ENCODE data around the gene LHB.

LHB gene

GRCh38 chr19:48993175-48994034, 23.5 kb downstream of the LHB start, which contains the start of the genes GYS1 and RUVBL2:
Gene GYS1, minus strand, starts transcription at chr19:48993309. Its CDS starts 197 bp downstream, at chr19:48993112.
Gene RUVBL2, plus strand, starts transcription at chr19:48993887. Its CDS starts 25 bp downstream, at chr19:48993912.
- peak within 1 kb of the TSS; percentile 88 for H3K4me3 ChIP-seq (ENCODE audit: control insufficient read depth, low read depth, low read length)
- TF ChIP-seq, protein P1, sequence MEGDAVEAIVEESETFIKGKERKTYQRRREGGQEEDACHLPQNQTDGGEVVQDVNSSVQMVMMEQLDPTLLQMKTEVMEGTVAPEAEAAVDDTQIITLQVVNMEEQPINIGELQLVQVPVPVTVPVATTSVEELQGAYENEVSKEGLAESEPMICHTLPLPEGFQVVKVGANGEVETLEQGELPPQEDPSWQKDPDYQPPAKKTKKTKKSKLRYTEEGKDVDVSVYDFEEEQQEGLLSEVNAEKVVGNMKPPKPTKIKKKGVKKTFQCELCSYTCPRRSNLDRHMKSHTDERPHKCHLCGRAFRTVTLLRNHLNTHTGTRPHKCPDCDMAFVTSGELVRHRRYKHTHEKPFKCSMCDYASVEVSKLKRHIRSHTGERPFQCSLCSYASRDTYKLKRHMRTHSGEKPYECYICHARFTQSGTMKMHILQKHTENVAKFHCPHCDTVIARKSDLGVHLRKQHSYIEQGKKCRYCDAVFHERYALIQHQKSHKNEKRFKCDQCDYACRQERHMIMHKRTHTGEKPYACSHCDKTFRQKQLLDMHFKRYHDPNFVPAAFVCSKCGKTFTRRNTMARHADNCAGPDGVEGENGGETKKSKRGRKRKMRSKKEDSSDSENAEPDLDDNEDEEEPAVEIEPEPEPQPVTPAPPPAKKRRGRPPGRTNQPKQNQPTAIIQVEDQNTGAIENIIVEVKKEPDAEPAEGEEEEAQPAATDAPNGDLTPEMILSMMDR (IDR thresholded peaks at IDR 0.05; ENCODE audit: control insufficient read depth, insufficient read depth, low read depth, low read length, missing control alignments) = peak; percentile 92
- peak; percentile 99 for DNase-seq (ENCODE audit: low read depth)

GRCh38 chr19:48992581-48993174, 24.2 kb downstream of the LHB start:
- DNase-seq (ENCODE audit: low read depth) = no peak
- TF ChIP-seq, protein P1 (IDR thresholded peaks at IDR 0.05; ENCODE audit: control insufficient read depth, insufficient read depth, low read depth, low read length, missing control alignments) = no peak
- peak overlapping the region; percentile 60 for H3K4me3 ChIP-seq (ENCODE audit: control insufficient read depth, low read depth, low read length)

GRCh38 chr19:48991873-48992580, 24.9 kb downstream of the LHB start:
- peak overlapping the region; percentile 60 for H3K4me3 ChIP-seq (ENCODE audit: control insufficient read depth, low read depth, low read length)
- TF ChIP-seq, protein P1 (IDR thresholded peaks at IDR 0.05; ENCODE audit: control insufficient read depth, insufficient read depth, low read depth, low read length, missing control alignments) = no peak
- DNase-seq (ENCODE audit: low read depth) = peak; percentile 45

DNA sequence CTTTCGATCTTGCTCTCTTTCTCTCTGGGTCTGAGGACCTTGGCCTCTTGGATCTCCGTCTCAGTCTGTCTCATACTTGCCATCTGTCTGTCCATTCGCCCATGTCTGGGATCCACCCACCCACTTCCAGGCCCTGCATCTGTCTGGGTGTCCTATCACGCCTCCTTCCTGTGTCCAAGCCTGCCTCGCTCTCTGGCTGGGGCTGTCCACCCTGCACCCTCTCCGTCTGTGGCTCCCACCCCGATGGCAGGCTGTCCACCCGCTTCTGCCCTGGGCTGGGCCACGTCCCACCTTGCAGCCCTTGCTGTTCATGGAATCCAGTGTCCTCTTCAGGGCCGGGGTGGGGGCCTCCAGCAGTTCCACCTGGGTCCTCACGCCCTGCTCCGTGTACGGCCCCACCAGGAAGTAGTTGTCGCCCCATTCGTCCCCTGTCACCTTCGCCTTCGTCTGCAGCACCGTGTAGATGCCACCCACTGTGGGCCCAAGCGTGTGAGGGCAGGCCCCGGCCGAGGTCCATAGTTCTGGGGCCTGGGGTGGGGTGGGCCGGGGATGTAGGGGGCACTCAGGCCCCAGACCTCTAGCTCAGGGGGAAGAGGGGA, 25.8 kb downstream of the LHB start:
- DNase-seq (ENCODE audit: low read depth) = no peak
- TF ChIP-seq, protein P1 (IDR thresholded peaks at IDR 0.05; ENCODE audit: control insufficient read depth, insufficient read depth, low read depth, low read length, missing control alignments) = no peak
- peak overlapping the region; percentile 60 for H3K4me3 ChIP-seq (ENCODE audit: control insufficient read depth, low read depth, low read length)

DNA sequence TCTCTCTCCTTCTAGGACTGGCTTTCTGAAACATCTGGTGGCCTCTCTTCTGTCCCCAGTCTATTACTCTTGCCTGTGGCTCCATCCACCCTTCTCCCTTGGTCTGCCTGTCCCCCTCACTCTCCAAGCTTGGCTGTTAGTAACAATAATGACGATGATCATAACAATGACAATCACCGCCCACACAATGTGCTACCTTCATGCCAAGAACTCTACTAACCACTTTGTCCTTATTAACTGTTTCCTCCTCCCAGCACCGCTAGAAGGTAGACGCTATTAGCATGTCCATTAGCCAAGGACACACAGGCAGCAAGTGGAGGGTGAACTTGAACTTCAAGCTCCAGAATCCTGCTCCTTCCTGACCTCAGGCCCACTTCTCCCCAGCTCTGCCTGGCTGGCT, 26.5 kb downstream of the LHB start:
- H3K4me3 ChIP-seq (ENCODE audit: control insufficient read depth, low read depth, low read length) = no peak overlapping the region
- TF ChIP-seq, protein P1 (IDR thresholded peaks at IDR 0.05; ENCODE audit: control insufficient read depth, insufficient read depth, low read depth, low read length, missing control alignments) = no peak
- no peak for DNase-seq (ENCODE audit: low read depth)

- TF ChIP-seq, protein P1 (IDR thresholded peaks at IDR 0.05; ENCODE audit: control insufficient read depth, insufficient read depth, low read depth, low read length, missing control alignments) = no peak
- DNase-seq (ENCODE audit: low read depth) = no peak
- H3K4me3 ChIP-seq (ENCODE audit: control insufficient read depth, low read depth, low read length) = no peak overlapping the region
These were observed 27.1 kb downstream of the LHB start for GRCh38 chr19:48989701-48990291.
